ENCODE results near the gene VIL1. TPM values are rescaled to one million over a fixed set of nuclear protein-coding genes. Genes with fewer than 3 reads are reported as not detected.

VIL1 gene
- total and polyA plus RNA-seq, 2 of the 13 experiments (the other 11 are each of a cell fraction or from before 2014, with no cell fraction given) = 287 to 301 TPM

GRCh38 chr2:218395456-218395825 is 23.5 kb upstream of the VIL1 start (continued):
- 0 out of 2 replicates have a peak, but pooled peaks have one; percentile 15 for TF ChIP-seq RNF219 (CRISPR knock-in tag; IDR thresholded peaks at IDR 0.05)

- FAIRE-seq (peak; percentile 79), DNase-seq (ENCODE audit: low spot score) (peak; percentile 94), ATAC-seq (peak; percentile 25)
- no peaks in the 10 kb centered on the region; a peak in 1 of 5 replicates for H3K27me3 ChIP-seq (ENCODE audit: control insufficient read depth in 1 of 2, insufficient read depth in 2 of 2, low read length in 2 of 2)
- H4K20me1 ChIP-seq (ENCODE audit: insufficient read depth, low read length) = no peaks in the 10 kb centered on the region
- peaks cover 42% of the 10 kb centered on the region for H3K4me1 ChIP-seq (ENCODE audit: insufficient read depth, low read length)
- peak overlapping the region; percentile 99 for H3K27ac ChIP-seq (ENCODE audit: extremely low read length, insufficient read depth, low read length)
- H2AFZ ChIP-seq (ENCODE audit: low read length) = no peak overlapping the region
- H3K36me3 ChIP-seq (replicated peaks in 1 of 2; ENCODE audit: control insufficient read depth in 1 of 2, insufficient read depth in 2 of 2, low read length in 2 of 2) = peaks cover 0 to 1% of the 10 kb centered on the region in 2 experiments; a peak in 1 of 5 replicates
- CTCF ChIA-PET (ENCODE audit: low intra/inter-chr PET ratio, low total read pairs) = interaction anchor here (0.8 to 2.8 kb wide), 6 partner anchors 95 to 124 kb away, joined by 3 to 36 read pairs (median 8); partner anchors contain the start of gene TMBIM1
- POLR2A ChIA-PET = interaction anchor here (0.7 to 2.9 kb wide), 13 partner anchors 9 to 126 kb away, joined by 3 to 37 read pairs (median 4); partner anchors contain the start of genes AAMP, CATIP, PNKD and TMBIM1
- intact Hi-C loops (cut with micrococcal nuclease; ENCODE audit: unreplicated experiment) (loop anchor here (1.0 to 10.0 kb wide), 7 partner anchors 40 to 211 kb away; partner anchors contain the start of genes CATIP, CNOT9, TMBIM1 and USP37), in situ Hi-C loops (cut with HindIII; ENCODE audit: extremely low pct_ligation_motif_present, low pct_unique_long_range_greater_than_20kb) (loop anchor here (5.0 kb wide), 1 partner anchor 104 kb away; the partner anchor contains the start of gene TMBIM1)
- BruUV-seq (replicated peaks) = no TSS peak
- peak overlapping the region; percentile 98 for H3K4me2 ChIP-seq (ENCODE audit: low read depth, low read length)
- H3K9ac ChIP-seq (ENCODE audit: insufficient read depth, low read depth, low read length) = peak overlapping the region; percentile 97
- peak overlapping the region; percentile 71 to 97 (median 85) for H3K4me3 ChIP-seq (replicated peaks in 1 of 3; ENCODE audit: insufficient read depth in 1 of 3, low read depth in 2 of 3, low read length in 3 of 3)
- H3K9me3 ChIP-seq (ENCODE audit: low read length) = no peaks in the 10 kb centered on the region
- peaks cover 26% of the 10 kb centered on the region for H3K79me2 ChIP-seq (ENCODE audit: insufficient read depth, low read length)
- WGBS (ENCODE audit: low lambda C conversion rate) = 4% methylated on average over 47 of the region's 57 CpGs
- peak; percentile 91 for TF ChIP-seq ZNF580 (CRISPR knock-in tag; IDR thresholded peaks at IDR 0.05; ENCODE audit: borderline replicate concordance, low read depth)
- peak; percentile 98 for TF ChIP-seq IKZF5 (CRISPR knock-in tag; IDR thresholded peaks at IDR 0.05)
- peak; percentile 69 for TF ChIP-seq E2F5 (CRISPR knock-in tag; conservative IDR thresholded peaks at IDR 0.05)
- TF ChIP-seq ZNF138 (CRISPR knock-in tag; IDR thresholded peaks at IDR 0.05; ENCODE audit: low read depth) = 0 out of 2 replicates have a peak, but pooled peaks have one; percentile 61
- TF ChIP-seq RCOR2 (CRISPR knock-in tag; IDR thresholded peaks at IDR 0.05) = peak; percentile 95; the same call in 1 of the 2 replicates
- TF ChIP-seq ZNF350 (CRISPR knock-in tag; IDR thresholded peaks at IDR 0.05; ENCODE audit: borderline replicate concordance, low read depth) = no peak; the same call in 1 of the 2 replicates
- peak; percentile 88 for TF ChIP-seq ZNF280B (CRISPR knock-in tag; IDR thresholded peaks at IDR 0.05; ENCODE audit: borderline replicate concordance)
- peak; percentile 17; the same call in 1 of the 2 replicates for TF ChIP-seq ZBTB42 (CRISPR knock-in tag; IDR thresholded peaks at IDR 0.05)
- TF ChIP-seq ATF5 (CRISPR knock-in tag; IDR thresholded peaks at IDR 0.05; ENCODE audit: low read depth) = peak; percentile 91; the same call in 1 of the 2 replicates
- peak; percentile 95 for TF ChIP-seq ZFX (CRISPR knock-in tag; IDR thresholded peaks at IDR 0.05; ENCODE audit: low read depth)
- TF ChIP-seq MAFK (conservative IDR thresholded peaks at IDR 0.05 in 1 of 2, IDR thresholded peaks at IDR 0.05 in 1 of 2; ENCODE audit: low read length in 2 of 2) = no peak
Measured at GRCh38 chr2:218395826-218396687, 22.9 kb upstream of the VIL1 start.

All from HepG2 (cell line).